Skeletal muscle satellite cell (primary cell): ENCODE data around the gene DLL1. TPM values are rescaled to one million over a fixed set of nuclear protein-coding genes. Genes with fewer than 3 reads are reported as not detected.
A peak's percentile ranks its signal among the peaks of the same experiment; 100 is the strongest.
"Not testable (repeated sequence)": the region's sequence is repeated elsewhere in the genome, so short reads cannot be mapped to it uniquely, and the experiment has no call there.

Source experiments
- H3K27me3 ChIP-seq: 2 replicates; pipeline ENCODE4 v1.7.0; 2013; ENCODE audit warnings: low read length; ENCODE audit not compliant: control insufficient read depth, insufficient read depth
- H3K36me3 ChIP-seq: 2 replicates; pipeline ENCODE4 v1.7.0; 2013; ENCODE audit warnings: mild to moderate bottlenecking, control low read depth, low read length; ENCODE audit not compliant: insufficient read depth
- H3K4me1 ChIP-seq: 2 replicates; pipeline ENCODE4 v1.7.0; 2013; ENCODE audit warnings: low read length; ENCODE audit not compliant: control insufficient read depth, insufficient read depth
- H3K4me2 ChIP-seq: 2 replicates; pipeline ENCODE4 v1.7.0; 2013; ENCODE audit warnings: mild to moderate bottlenecking, low read length
- H3K4me3 ChIP-seq: 2 replicates; pipeline ENCODE4 v1.7.0; 2013; ENCODE audit warnings: low read length
- H3K9ac ChIP-seq: 2 replicates; pipeline ENCODE4 v1.7.0; 2013; ENCODE audit warnings: mild to moderate bottlenecking, low read depth, low read length, moderate library complexity
- H3K9me3 ChIP-seq: replicated peaks from 2 replicates; pipeline ENCODE4 v1.7.0; 2013; ENCODE audit warnings: mild to moderate bottlenecking, control low read depth, low read length
- total RNA-seq: library from RNA; depleted of rRNA; stranded (reverse); fragments of >200 nt; gene quantifications from 2 replicates; pipeline ENCODE4 v1.2.3, GENCODE V29; 2012; rRNA removed

The DLL1 gene
- total RNA-seq = 0.25 and 1.3 TPM in 2 replicates

GRCh38 chr6:170290296-170291128 is at the start of gene DLL1:
TSS of gene DLL1 (minus strand) at chr6:170291078. CDS start at chr6:170290139, 939 bp downstream.
- H3K4me2 ChIP-seq = peak within 1 kb of the TSS; percentile 85
- H3K4me1 ChIP-seq = peaks cover 19% of the 10 kb centered on the region
- H3K9ac ChIP-seq = peak within 1 kb of the TSS; percentile 67
- H3K4me3 ChIP-seq = peak within 1 kb of the TSS; percentile 90
- H3K27me3 ChIP-seq = peaks cover 71% of the 10 kb centered on the region
- H3K36me3 ChIP-seq = no peaks in the 10 kb centered on the region
- no peaks in the 10 kb centered on the region for H3K9me3 ChIP-seq

- H3K9ac ChIP-seq, H3K4me2 ChIP-seq, H3K4me1 ChIP-seq, H3K9me3 ChIP-seq, H3K27me3 ChIP-seq, H3K4me3 ChIP-seq: not testable (repeated sequence)
- H3K36me3 ChIP-seq = peaks cover 37% of the 10 kb centered on the region
These were observed 44.3 kb upstream of the DLL1 start for GRCh38 chr6:170335199-170335598.

- no peaks in the 10 kb centered on the region for H3K4me1 ChIP-seq
- H3K27me3 ChIP-seq = no peaks in the 10 kb centered on the region
- no peaks in the 10 kb centered on the region for H3K9me3 ChIP-seq
- H3K9ac ChIP-seq = no peak overlapping the region
- no peak overlapping the region for H3K4me3 ChIP-seq
- H3K36me3 ChIP-seq = peaks cover 56% of the 10 kb centered on the region
- H3K4me2 ChIP-seq = no peak overlapping the region
These were observed 38.4 kb upstream of the DLL1 start for GRCh38 chr6:170329321-170329720.

GRCh38 chr6:170317718-170318117 is 26.8 kb upstream of the DLL1 start:
- Histone ChIP-seq H3K9ac (no peak overlapping the region), H3K4me1 (no peaks in the 10 kb centered on the region), H3K4me3 (no peak overlapping the region), H3K36me3 (peaks cover 36% of the 10 kb centered on the region), H3K4me2 (no peak overlapping the region), H3K9me3 (no peaks in the 10 kb centered on the region), H3K27me3 (no peaks in the 10 kb centered on the region)

- Histone ChIP-seq H3K36me3 (peaks cover 33% of the 10 kb centered on the region), H3K27me3 (no peaks in the 10 kb centered on the region), H3K9me3 (no peaks in the 10 kb centered on the region), H3K4me3 (no peak overlapping the region), H3K4me2 (no peak overlapping the region), H3K9ac (no peak overlapping the region), H3K4me1 (no peaks in the 10 kb centered on the region)
These were observed 26.2 kb upstream of the DLL1 start for GRCh38 chr6:170317076-170317475.

- no peaks in the 10 kb centered on the region for H3K9me3 ChIP-seq
- H3K9ac ChIP-seq = no peak overlapping the region
- no peaks in the 10 kb centered on the region for H3K27me3 ChIP-seq
- no peak overlapping the region for H3K4me3 ChIP-seq
- no peak overlapping the region for H3K4me2 ChIP-seq
- no peaks in the 10 kb centered on the region for H3K4me1 ChIP-seq
- peaks cover 32% of the 10 kb centered on the region for H3K36me3 ChIP-seq
These were observed 25.2 kb upstream of the DLL1 start for GRCh38 chr6:170316071-170316470.

- Histone ChIP-seq H3K4me2 (no peak overlapping the region), H3K4me3 (no peak overlapping the region), H3K36me3 (peaks cover 25% of the 10 kb centered on the region), H3K27me3 (no peaks in the 10 kb centered on the region), H3K9ac (no peak overlapping the region), H3K4me1 (no peaks in the 10 kb centered on the region), H3K9me3 (no peaks in the 10 kb centered on the region)
These were observed 24.1 kb upstream of the DLL1 start for GRCh38 chr6:170314983-170315382.

- Histone ChIP-seq H3K4me1 (peaks cover 1% of the 10 kb centered on the region), H3K4me3 (no peak overlapping the region), H3K27me3 (no peaks in the 10 kb centered on the region), H3K9me3 (no peaks in the 10 kb centered on the region), H3K9ac (no peak overlapping the region), H3K4me2 (no peak overlapping the region), H3K36me3 (peaks cover 19% of the 10 kb centered on the region)
These were observed 22.9 kb upstream of the DLL1 start for GRCh38 chr6:170313716-170314295.

- no peaks in the 10 kb centered on the region for H3K9me3 ChIP-seq
- no peak overlapping the region for H3K9ac ChIP-seq
- no peaks in the 10 kb centered on the region for H3K27me3 ChIP-seq
- peaks cover 10% of the 10 kb centered on the region for H3K36me3 ChIP-seq
- H3K4me3 ChIP-seq = no peak overlapping the region
- no peak overlapping the region for H3K4me2 ChIP-seq
- H3K4me1 ChIP-seq = peaks cover 11% of the 10 kb centered on the region
These were observed 22.0 kb upstream of the DLL1 start for GRCh38 chr6:170312876-170313275.

GRCh38 chr6:170311696-170312095 is 20.8 kb upstream of the DLL1 start:
- Histone ChIP-seq H3K9ac (no peak overlapping the region), H3K4me1 (peaks cover 17% of the 10 kb centered on the region), H3K36me3 (peaks cover 3% of the 10 kb centered on the region), H3K4me3 (no peak overlapping the region), H3K9me3 (no peaks in the 10 kb centered on the region), H3K4me2 (no peak overlapping the region), H3K27me3 (no peaks in the 10 kb centered on the region)

GRCh38 chr6:170308761-170309160 is 17.9 kb upstream of the DLL1 start:
- Histone ChIP-seq H3K36me3 (no peaks in the 10 kb centered on the region), H3K9me3 (no peaks in the 10 kb centered on the region), H3K27me3 (no peaks in the 10 kb centered on the region), H3K4me1 (peaks cover 22% of the 10 kb centered on the region), H3K4me3 (peak overlapping the region; percentile 7), H3K4me2 (peak overlapping the region; percentile 95), H3K9ac (peak overlapping the region; percentile 5)
